ENCODE measurements around the gene GSDMA. TPM values are rescaled to one million over a fixed set of nuclear protein-coding genes. Genes with fewer than 3 reads are reported as not detected.
A peak's percentile ranks its signal among the peaks of the same experiment; 100 is the strongest.

GSDMA gene
- total and polyA plus RNA-seq, 10 of the 15 experiments (the other 5 are each of a cell fraction or from before 2014, with no cell fraction given) = 0.04 to 0.11 TPM; not detected in 8

- TF ChIP-seq TCF3 (IDR thresholded peaks at IDR 0.05; ENCODE audit: borderline replicate concordance, insufficient read depth, low read depth, low read length) (peak; percentile 85), GATAD2B (conservative IDR thresholded peaks at IDR 0.05; ENCODE audit: low read depth) (peak; percentile 98), WRNIP1 (IDR thresholded peaks at IDR 0.05; ENCODE audit: borderline replicate concordance, low read depth, low read length) (0 out of 2 replicates have a peak, but pooled peaks have one; percentile 83), CHD2 (IDR thresholded peaks at IDR 0.05; ENCODE audit: borderline replicate concordance, low read depth, low read length) (no peak), FOXM1 (IDR thresholded peaks at IDR 0.05; ENCODE audit: low read depth, low read length) (peak; percentile 79; the same call in 1 of the 2 replicates), ZBTB4 (CRISPR knock-in tag; IDR thresholded peaks at IDR 0.05) (no peak), RBBP5 (conservative IDR thresholded peaks at IDR 0.05) (peak; percentile 81), SUPT20H (IDR thresholded peaks at IDR 0.05; ENCODE audit: borderline replicate concordance, control insufficient read depth, low read depth, low read length) (no peak), RFX5 (IDR thresholded peaks at IDR 0.05; ENCODE audit: low read depth, low read length) (peak; percentile 100), RUNX3 (IDR thresholded peaks at IDR 0.05; ENCODE audit: low read length) (peak; percentile 45), TAF1 (IDR thresholded peaks at IDR 0.05; ENCODE audit: borderline replicate concordance, low read depth, low read length) (peak; percentile 94), PKNOX1 (IDR thresholded peaks at IDR 0.05) (no peak; the same call in 1 of the 2 replicates), CHD1 (IDR thresholded peaks at IDR 0.05; ENCODE audit: low read depth, low read length) (peak; percentile 85; the same call in 1 of the 2 replicates), ZZZ3 (IDR thresholded peaks at IDR 0.05; ENCODE audit: control insufficient read depth, insufficient read length, low read depth) (no peak), MTA3 (IDR thresholded peaks at IDR 0.05; ENCODE audit: borderline replicate concordance, low read length) (no peak), LARP7 (IDR thresholded peaks at IDR 0.05) (peak; percentile 99), CEBPB (IDR thresholded peaks at IDR 0.05; ENCODE audit: borderline replicate concordance in 1 of 2, low read depth in 2 of 2, low read length in 2 of 2) (peak in 1 of 2 experiments; percentile 93; a peak in 1 of 4 replicates), ZBED1 (IDR thresholded peaks at IDR 0.05; ENCODE audit: borderline replicate concordance) (no peak), ATF7 (IDR thresholded peaks at IDR 0.05; ENCODE audit: low read depth) (peak; percentile 100), PAX5 (IDR thresholded peaks at IDR 0.05; ENCODE audit: borderline replicate concordance, low read depth, low read length) (no peak; the same call in 1 of the 2 replicates), ZNF592 (IDR thresholded peaks at IDR 0.05) (no peak), SMARCA5 (IDR thresholded peaks at IDR 0.05) (peak; percentile 91), EED (IDR thresholded peaks at IDR 0.05; ENCODE audit: low read depth) (no peak)
Observed at GRCh38 chr17:39980351-39981206, 17.8 kb downstream of the GSDMA start, which contains the start of gene PSMD3 (continued).

All from GM12878 (cell line).